HEK293 (cell line): ENCODE data around the gene RBM20.

ENCODE experiments used
- BCL11B ChIP-seq: fragments of 450-650 bp; formaldehyde crosslinking; IDR thresholded peaks from 2 replicates; pipeline ENCODE4 v1.5.1; 2016; ENCODE audit warnings: low read depth, missing biosample characterization, missing genetic modification characterization
- KLF9 ChIP-seq: fragments of 450-650 bp; formaldehyde crosslinking; IDR thresholded peaks from 2 replicates; pipeline ENCODE4 v1.5.1; 2016; ENCODE audit warnings: missing biosample characterization, missing genetic modification characterization, low read depth
- PRDM1 ChIP-seq: fragments of 450-650 bp; formaldehyde crosslinking; IDR thresholded peaks from 2 replicates; pipeline ENCODE4; 2016; ENCODE audit warnings: missing biosample characterization, missing genetic modification characterization
- ZNF239 ChIP-seq: fragments of 450-650 bp; formaldehyde crosslinking; IDR thresholded peaks from 2 replicates; pipeline ENCODE4 v1.5.1; 2016; ENCODE audit warnings: missing biosample characterization, missing genetic modification characterization
- ZNF792 ChIP-seq: fragments of 450-650 bp; formaldehyde crosslinking; IDR thresholded peaks from 2 replicates; pipeline ENCODE4 v1.5.1; 2016; ENCODE audit warnings: missing biosample characterization, missing genetic modification characterization

DNA sequence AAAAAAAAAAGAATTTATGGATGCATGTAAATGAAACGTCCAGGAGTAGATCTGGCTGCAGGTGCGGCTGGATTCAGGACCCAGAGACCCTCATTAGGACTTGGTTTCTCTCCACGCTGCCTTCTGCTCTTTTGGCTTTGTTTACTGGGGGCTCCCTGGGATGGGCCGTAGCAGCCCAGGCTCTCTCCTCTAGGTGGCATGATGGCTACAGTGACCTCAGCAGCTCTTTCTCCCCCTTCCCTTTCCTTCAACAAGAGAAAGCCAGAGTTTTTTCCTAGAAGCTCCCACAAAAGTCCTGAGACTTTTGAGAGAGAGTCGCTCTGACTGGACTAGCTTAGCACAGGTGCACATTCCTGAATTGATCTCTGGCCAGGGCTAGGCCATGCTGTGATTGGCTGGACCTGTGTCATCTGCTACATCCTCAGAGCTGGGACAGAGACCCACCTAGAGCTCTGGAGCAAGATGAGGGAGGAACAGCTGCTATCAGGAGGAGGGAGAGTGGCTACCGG is 159.7 kb downstream of the RBM20 start:
- TF ChIP-seq ZNF792, result no peak
- no peak for TF ChIP-seq PRDM1 (tag by site-specific recombination)
- TF ChIP-seq BCL11B (tag by site-specific recombination), result no peak
- no peak for TF ChIP-seq ZNF239 (tag by site-specific recombination)
- TF ChIP-seq KLF9, result no peak
